22Rv1 (cell line): ENCODE results near the gene FATE1.

Source experiments
- H3K27ac ChIP-seq: fragments of 450-650 bp; 2 replicates; pipeline ENCODE4 v1.5.1; 2017
- ZFX ChIP-seq: fragments of 450-650 bp; IDR thresholded peaks from 2 replicates; pipeline ENCODE4 v1.6.1; 2017; ENCODE audit warnings: antibody characterized with exemption, borderline replicate concordance
- TF ChIP-seq, protein P1 (sequence below): fragments of 450-650 bp; IDR thresholded peaks from 2 replicates; pipeline ENCODE4 v1.5.1; 2017; ENCODE audit warnings: mild to moderate bottlenecking

Gene FATE1

GRCh38 chrX:151729056-151729725, 13.4 kb downstream of the FATE1 start:
- H3K27ac ChIP-seq = no peak overlapping the region
- TF ChIP-seq, protein P1, sequence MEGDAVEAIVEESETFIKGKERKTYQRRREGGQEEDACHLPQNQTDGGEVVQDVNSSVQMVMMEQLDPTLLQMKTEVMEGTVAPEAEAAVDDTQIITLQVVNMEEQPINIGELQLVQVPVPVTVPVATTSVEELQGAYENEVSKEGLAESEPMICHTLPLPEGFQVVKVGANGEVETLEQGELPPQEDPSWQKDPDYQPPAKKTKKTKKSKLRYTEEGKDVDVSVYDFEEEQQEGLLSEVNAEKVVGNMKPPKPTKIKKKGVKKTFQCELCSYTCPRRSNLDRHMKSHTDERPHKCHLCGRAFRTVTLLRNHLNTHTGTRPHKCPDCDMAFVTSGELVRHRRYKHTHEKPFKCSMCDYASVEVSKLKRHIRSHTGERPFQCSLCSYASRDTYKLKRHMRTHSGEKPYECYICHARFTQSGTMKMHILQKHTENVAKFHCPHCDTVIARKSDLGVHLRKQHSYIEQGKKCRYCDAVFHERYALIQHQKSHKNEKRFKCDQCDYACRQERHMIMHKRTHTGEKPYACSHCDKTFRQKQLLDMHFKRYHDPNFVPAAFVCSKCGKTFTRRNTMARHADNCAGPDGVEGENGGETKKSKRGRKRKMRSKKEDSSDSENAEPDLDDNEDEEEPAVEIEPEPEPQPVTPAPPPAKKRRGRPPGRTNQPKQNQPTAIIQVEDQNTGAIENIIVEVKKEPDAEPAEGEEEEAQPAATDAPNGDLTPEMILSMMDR = no peak
- TF ChIP-seq ZFX = no peak

GRCh38 chrX:151734446-151734845, 18.6 kb downstream of the FATE1 start, which contains the start of gene CNGA2:
Gene CNGA2, plus strand, starts transcription at chrX:151734746. Its CDS starts 3,738 bp downstream, at chrX:151738484.
- H3K27ac ChIP-seq = no peak within 1 kb of the TSS
- TF ChIP-seq, protein P1 = no peak
- TF ChIP-seq ZFX = no peak

- TF ChIP-seq, protein P1 = no peak
- TF ChIP-seq ZFX = no peak
- H3K27ac ChIP-seq = no peak overlapping the region
These were observed 19.4 kb downstream of the FATE1 start for GRCh38 chrX:151735219-151735618.

DNA sequence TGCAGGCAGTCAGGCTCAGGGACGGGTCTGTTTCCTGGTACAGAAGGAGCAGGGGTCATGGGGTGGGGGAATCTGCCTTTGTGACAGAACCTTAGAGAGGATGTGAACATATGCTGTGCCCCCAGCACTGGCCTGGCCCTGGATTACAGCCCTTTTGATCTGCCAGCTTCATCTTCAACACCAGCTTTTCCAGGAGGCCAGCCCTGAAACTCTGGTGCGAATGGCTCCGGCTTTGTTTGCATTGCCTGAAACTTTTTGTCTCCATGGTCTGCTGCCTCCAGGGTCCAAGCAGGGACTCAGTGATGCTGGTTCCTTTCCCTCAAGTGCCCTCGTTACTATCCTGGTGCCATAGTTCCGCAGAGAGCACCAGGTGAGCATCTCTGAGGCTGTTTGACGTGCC, 20.9 kb downstream of the FATE1 start:
- no peak overlapping the region for H3K27ac ChIP-seq
- TF ChIP-seq, protein P1 = no peak
- no peak for TF ChIP-seq ZFX

DNA sequence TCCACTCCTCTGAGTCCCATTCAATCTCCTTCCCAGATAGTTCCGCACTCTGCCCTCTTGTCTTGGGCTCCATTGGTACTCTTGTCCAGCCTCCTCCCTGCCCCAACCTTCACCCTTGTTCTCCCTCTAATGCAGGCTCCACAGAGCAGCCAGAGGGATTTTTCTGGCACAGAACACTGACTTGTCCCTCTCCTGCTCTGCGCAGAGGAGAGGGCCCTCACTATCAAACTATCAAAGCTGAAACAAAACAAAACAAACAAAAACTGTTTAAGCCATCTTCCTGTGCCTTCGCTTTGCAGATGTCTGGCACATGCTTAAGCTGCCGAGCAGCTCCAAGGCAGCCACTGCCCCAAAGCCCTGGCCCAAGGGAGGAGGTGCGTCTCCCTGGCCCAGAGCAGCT, 21.7 kb downstream of the FATE1 start:
- TF ChIP-seq ZFX = no peak
- TF ChIP-seq, protein P1 = no peak
- no peak overlapping the region for H3K27ac ChIP-seq

DNA sequence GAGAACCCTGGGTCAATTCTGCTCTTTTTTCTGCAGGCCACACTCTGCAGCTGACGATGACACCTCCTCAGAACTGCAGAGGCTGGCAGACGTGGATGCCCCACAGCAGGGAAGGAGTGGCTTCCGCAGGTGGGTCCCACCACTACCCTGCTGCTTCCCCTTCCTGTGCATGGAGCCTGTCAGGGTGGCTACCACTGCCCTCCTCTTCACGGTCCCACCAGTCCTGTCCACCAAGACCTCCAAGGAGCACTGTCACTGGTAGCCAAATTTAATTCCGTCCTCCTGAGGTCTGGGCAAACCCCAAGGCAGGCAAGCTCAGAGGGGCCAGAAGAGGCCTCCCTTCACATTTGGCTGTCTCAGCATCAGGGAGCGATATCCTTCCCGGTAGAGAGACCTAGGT, 22.9 kb downstream of the FATE1 start:
- H3K27ac ChIP-seq = no peak overlapping the region
- TF ChIP-seq, protein P1 = no peak
- TF ChIP-seq ZFX = no peak

- TF ChIP-seq, protein P1 = no peak
- no peak for TF ChIP-seq ZFX
- no peak overlapping the region for H3K27ac ChIP-seq
These were observed 25.8 kb downstream of the FATE1 start for GRCh38 chrX:151741606-151742005.
